ENCODE data around the gene GABBR2. TPM values are rescaled to one million over a fixed set of nuclear protein-coding genes. Genes with fewer than 3 reads are reported as not detected.

The GABBR2 gene
- total and polyA plus RNA-seq, 2 experiments from 2014 or later, result 0.89 to 1.3 TPM

DNA sequence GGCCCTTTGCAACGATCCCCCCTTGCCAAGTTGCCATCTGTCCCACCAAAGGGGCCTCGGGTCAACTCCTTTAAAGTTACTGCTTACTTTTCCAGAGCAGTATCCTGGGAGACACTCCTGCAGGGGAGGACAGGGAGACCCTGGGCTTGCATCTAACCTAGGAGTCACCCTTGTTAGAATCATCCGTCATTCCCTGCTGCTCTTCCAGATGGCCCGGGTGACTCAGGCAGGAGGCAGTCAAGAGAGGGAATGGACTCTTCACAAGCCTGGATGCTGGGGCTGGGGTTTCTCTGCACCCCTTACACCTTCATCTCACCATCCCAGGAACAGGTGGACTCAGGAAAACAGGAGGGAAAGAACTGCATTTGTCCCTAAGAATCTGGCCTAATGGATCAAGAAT lies 175.6 kb downstream of the GABBR2 start (continued):
- TF ChIP-seq, protein P1, sequence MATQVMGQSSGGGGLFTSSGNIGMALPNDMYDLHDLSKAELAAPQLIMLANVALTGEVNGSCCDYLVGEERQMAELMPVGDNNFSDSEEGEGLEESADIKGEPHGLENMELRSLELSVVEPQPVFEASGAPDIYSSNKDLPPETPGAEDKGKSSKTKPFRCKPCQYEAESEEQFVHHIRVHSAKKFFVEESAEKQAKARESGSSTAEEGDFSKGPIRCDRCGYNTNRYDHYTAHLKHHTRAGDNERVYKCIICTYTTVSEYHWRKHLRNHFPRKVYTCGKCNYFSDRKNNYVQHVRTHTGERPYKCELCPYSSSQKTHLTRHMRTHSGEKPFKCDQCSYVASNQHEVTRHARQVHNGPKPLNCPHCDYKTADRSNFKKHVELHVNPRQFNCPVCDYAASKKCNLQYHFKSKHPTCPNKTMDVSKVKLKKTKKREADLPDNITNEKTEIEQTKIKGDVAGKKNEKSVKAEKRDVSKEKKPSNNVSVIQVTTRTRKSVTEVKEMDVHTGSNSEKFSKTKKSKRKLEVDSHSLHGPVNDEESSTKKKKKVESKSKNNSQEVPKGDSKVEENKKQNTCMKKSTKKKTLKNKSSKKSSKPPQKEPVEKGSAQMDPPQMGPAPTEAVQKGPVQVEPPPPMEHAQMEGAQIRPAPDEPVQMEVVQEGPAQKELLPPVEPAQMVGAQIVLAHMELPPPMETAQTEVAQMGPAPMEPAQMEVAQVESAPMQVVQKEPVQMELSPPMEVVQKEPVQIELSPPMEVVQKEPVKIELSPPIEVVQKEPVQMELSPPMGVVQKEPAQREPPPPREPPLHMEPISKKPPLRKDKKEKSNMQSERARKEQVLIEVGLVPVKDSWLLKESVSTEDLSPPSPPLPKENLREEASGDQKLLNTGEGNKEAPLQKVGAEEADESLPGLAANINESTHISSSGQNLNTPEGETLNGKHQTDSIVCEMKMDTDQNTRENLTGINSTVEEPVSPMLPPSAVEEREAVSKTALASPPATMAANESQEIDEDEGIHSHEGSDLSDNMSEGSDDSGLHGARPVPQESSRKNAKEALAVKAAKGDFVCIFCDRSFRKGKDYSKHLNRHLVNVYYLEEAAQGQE (IDR thresholded peaks at IDR 0.05; ENCODE audit: unreplicated experiment), result no peak

GRCh38 chr9:98532574-98532973 lies 176.2 kb downstream of the GABBR2 start:
- H3K4me3 Mint-ChIP-seq, result no peak overlapping the region
- H3K36me3 Mint-ChIP-seq (ENCODE audit: low read depth), result peaks cover 3% of the 10 kb centered on the region; the same call in 1 of the 3 replicates
- no peaks in the 10 kb centered on the region for H3K79me2 ChIP-seq (replicated peaks; ENCODE audit: insufficient read depth)
- peaks cover 8% of the 10 kb centered on the region; the same call in 2 of the 3 replicates for H3K9me3 Mint-ChIP-seq
- no peak overlapping the region for H3K27ac ChIP-seq (ENCODE audit: low read depth)
- no peak overlapping the region for H3K4me2 ChIP-seq
- no peak overlapping the region for H3K4me3 ChIP-seq
- no peak overlapping the region for H3K27ac Mint-ChIP-seq
- H4K20me1 ChIP-seq (replicated peaks; ENCODE audit: insufficient read depth), result no peaks in the 10 kb centered on the region
- H3K27me3 ChIP-seq (ENCODE audit: insufficient read depth), result no peaks in the 10 kb centered on the region
- no peaks in the 10 kb centered on the region for H3F3A ChIP-seq (replicated peaks; ENCODE audit: low read depth)
- H3K4me1 Mint-ChIP-seq, result no peaks in the 10 kb centered on the region
- H2AFZ ChIP-seq, result no peak overlapping the region
- no peak for ATAC-seq
- H3K4me1 ChIP-seq (ENCODE audit: insufficient read depth), result no peaks in the 10 kb centered on the region
- DNase-seq (ENCODE audit: low spot score), result no peak
- no peaks in the 10 kb centered on the region for H3K36me3 ChIP-seq (ENCODE audit: insufficient read depth)
- no peaks in the 10 kb centered on the region for H3K9me2 ChIP-seq (ENCODE audit: insufficient read depth)
- H3K27me3 Mint-ChIP-seq (ENCODE audit: insufficient read depth, low read depth, poor library complexity), result peaks cover 1% of the 10 kb centered on the region
- TF ChIP-seq CREB1 (CRISPR knock-in tag; IDR thresholded peaks at IDR 0.05; ENCODE audit: low read depth) (no peak), JUNB (IDR thresholded peaks at IDR 0.05; ENCODE audit: unreplicated experiment) (no peak), NANOG (IDR thresholded peaks at IDR 0.05; ENCODE audit: borderline replicate concordance) (no peak), ZNF114 (CRISPR knock-in tag; IDR thresholded peaks at IDR 0.05) (no peak), STAT1 (IDR thresholded peaks at IDR 0.05; ENCODE audit: unreplicated experiment) (no peak), ZNF462 (CRISPR knock-in tag; IDR thresholded peaks at IDR 0.05) (no peak), EZH2 (IDR thresholded peaks at IDR 0.05; ENCODE audit: low read depth, unreplicated experiment) (no peak), CTCF (conservative IDR thresholded peaks at IDR 0.05; ENCODE audit: low read depth in 2 of 2) (no peak), POLR2AphosphoS5 (IDR thresholded peaks at IDR 0.05; ENCODE audit: low read depth) (no peak), EZH2phosphoT487 (IDR thresholded peaks at IDR 0.05; ENCODE audit: unreplicated experiment) (no peak), ZNF331 (CRISPR knock-in tag; IDR thresholded peaks at IDR 0.05; ENCODE audit: low read depth) (no peak)

Measured in GM23338 (cell line).